HG02763 (cell line): Measurements from ENCODE around the gene MAGEB2.
"Not testable (repeated sequence)": the region's sequence is repeated elsewhere in the genome, so short reads cannot be mapped to it uniquely, and the experiment has no call there.

Experiments used
- ATAC-seq: cut with Tn5 transposase; IDR thresholded peaks from one replicate; pipeline ENCODE4 v1.9.1; 2021; ENCODE audit warnings: mild to moderate bottlenecking, moderate library complexity; ENCODE audit not compliant: unreplicated experiment

MAGEB2 gene, protein sequence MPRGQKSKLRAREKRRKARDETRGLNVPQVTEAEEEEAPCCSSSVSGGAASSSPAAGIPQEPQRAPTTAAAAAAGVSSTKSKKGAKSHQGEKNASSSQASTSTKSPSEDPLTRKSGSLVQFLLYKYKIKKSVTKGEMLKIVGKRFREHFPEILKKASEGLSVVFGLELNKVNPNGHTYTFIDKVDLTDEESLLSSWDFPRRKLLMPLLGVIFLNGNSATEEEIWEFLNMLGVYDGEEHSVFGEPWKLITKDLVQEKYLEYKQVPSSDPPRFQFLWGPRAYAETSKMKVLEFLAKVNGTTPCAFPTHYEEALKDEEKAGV

DNA sequence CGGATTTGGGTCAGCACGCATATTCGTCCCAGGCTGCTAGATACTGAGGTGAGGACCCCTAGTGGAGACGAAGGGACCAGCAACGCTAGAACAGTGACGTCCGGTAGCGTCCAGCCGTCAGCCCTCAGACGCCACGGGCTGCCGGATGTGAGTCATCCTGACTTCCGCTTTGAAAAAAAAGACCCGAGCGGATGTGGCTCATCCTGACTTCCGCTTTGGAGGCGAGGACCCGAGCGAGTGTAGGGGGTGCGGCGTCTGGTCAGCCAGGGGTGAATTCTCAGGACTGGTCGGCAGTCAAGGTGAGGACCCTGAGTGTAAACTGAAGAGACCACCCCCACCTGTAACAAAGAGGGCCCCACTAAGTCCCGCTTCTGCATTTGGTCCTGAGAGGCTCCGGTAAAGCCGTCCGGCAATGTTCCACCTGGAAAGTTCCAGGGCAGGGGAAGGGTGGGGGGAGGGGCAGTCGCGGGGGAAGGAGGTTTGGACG, at the start of gene MAGEB2:
MAGEB2 (plus strand) TSS at position 207 of the 487 bp plus-strand sequence. CDS start 3,018 bp downstream, outside the sequence.
- ATAC-seq = no peak

DNA sequence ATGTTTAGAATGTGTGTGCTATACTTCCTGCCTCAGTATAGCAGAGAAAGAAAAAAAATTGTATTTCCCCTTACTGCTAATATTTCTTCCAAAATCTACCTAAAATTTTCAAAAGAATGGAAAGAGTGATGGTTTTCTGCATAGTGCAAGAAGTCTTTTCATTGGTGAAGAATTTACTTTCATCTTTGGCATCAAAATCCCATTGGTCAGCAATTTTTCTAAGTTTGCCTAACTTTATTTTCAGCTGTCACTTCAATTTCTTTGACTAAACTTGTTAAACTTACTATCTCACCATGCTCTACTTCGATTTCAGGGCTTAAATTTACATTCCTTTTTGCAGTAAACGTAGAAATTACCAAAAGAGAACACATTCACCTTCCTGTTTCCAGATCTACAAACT, 44.5 kb upstream of the MAGEB2 start:
- no peak for ATAC-seq

DNA sequence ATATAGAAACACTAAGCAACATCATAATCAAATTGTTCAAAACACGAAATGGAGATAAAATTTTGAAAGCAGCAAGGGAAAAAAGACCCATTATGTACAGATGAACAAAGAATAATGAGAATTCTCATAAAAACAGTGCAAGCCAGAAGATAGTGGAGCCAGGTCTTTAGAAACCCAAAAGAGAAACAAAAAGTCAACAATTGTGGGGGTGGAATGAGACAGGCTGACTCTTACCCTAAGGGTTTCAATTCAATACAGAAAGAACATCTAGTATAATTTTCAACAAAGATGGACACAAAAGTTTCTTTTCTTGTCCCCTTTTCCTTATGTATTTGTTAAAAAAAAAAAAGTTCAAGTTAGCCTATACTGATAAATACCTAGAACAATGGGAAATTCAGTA, 34.0 kb upstream of the MAGEB2 start:
- ATAC-seq = no peak

DNA sequence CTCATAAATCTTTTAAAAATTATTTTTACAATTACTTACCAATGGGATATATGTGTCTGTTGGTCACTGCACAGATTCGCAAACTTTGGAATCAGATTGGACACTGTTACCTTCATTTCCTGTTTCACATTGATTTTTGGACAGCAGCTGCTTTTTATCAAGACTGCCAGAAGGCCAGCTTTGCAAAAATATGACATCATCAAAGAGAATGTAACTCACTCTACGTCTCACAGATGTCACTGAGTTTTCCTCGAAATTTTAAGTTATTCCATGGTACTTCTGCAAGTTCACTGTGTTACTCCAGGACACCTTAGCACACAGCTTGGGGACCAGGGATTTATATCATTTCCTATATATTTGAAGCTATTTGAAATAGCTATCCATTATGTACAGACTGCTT, 31.8 kb upstream of the MAGEB2 start:
- no peak for ATAC-seq

DNA sequence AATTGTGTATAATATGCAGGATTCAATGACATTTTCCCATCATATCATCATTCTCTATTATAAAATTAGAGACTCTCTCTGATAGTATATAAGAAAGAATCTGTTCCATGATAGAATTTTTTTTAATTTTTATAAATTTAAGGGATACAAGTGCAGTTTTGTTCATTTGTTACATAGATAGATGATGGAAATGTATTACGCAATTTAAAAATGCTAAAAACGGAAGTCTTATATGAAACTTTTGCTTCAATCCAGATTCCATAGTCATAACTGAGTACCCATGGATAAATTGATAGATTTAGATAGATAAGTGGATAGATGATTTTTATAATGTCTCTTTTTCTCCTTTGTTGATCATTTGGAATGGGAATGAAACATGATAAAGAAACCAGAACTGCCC, 24.9 kb upstream of the MAGEB2 start:
- no peak for ATAC-seq

DNA sequence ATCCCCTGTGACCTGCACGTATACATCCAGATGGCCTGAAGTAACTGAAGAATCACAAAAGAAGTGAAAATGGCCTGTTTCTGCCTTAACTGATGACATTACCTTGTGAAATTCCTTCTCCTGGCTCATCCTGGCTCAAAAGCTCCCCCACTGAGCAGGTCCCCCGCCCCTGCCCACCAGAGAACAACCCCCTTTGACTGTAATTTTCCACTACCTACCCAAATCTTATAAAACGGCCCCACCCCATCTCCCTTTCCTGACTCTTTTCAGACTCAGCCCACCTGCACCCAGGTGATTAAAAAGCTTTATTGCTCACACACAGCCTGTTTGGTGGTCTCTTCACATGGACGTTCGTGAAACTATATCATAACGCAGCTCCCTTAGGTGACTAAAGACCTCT, 21.5 kb upstream of the MAGEB2 start:
- not testable (repeated sequence) for ATAC-seq

DNA sequence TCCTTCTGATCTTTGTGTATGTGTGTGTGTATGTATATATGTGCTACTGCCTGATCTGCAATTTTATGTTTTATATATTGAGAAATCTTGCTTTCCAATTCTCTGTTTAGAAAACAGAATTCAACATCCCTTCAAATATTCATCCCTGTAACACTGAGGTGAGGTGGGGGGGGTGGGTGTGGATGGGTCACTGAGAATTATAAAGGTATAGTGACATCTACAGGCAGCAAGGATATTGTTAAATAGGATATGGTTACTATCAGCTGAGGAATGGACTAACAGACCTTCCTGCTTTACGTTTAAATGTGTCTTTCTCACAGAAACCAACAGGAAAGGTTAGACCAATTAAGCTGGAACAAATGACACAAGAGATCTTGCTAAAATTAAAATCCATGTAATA, 19.0 kb upstream of the MAGEB2 start:
- no peak for ATAC-seq

DNA sequence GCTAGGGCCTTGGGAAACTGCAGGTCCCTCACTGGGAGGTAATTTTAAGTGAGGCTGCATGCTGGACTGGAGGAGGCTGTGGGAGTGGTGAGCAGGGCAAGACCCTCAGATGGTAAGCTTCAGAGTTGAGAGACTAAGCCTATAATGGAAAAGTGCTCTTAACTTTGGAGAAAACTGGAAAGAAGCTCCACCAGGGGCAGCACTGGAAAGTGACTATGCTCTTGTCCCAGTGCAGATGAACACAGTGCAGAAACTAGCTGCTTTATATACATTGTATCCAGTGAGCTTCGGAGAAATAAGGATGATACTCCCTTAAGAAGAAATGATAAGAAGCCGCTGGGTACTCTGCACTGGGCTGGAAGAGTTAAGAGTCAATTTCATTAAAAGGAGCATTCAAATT, 3.2 kb upstream of the MAGEB2 start:
- ATAC-seq = no peak

DNA sequence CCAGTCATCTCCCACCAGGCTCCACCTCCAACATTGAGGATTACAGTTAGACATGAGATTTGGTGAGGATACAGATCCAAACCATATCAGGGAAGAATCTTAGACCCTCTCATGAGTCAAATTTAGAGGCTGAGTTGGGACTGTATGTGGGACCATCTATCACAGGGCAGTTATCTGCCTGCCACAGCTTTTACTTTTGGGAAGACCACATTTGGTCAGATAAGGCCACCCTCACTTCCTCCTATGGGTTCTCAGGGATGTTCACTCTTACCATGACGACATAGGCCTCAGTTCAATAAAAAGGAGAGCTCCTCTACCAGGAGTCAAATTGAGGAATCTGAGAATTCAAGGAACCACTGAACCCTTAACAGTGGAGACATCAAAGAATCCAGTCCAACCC, 2.1 kb downstream of the MAGEB2 start:
- no peak for ATAC-seq

DNA sequence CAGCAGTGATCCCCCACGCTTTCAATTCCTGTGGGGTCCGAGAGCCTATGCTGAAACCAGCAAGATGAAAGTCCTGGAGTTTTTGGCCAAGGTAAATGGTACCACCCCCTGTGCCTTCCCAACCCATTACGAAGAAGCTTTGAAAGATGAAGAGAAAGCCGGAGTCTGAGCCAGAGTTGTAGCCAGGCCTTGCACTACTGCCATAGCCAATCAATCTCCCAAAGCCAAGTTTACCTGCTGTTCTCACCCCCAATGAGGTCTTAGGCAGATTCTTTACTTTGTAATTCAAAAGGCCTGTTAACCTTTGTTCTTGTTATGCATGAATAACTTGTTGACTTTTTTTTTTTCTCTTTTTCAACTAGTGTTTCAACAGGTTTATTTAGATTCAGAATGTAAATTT, 4.0 kb downstream of the MAGEB2 start:
- ATAC-seq = no peak

DNA sequence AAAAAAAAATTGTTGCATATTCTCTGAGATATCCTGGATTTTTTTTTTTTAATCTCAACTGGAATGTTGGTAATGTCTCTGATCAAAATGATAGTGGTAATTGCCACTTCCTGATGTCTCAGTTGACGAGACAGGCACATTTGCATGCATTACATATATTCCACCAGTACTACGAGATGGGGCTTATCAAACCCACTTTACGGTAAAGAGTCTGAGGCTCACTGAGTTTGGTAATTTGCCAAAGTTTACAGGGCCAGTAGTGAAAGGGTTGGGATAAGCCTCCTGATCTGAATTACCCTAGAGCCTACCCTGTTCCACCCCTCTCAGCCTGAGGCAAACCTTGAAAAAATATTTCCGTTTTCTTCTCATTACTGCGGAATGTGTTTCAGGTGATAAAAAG, 5.3 kb downstream of the MAGEB2 start:
- no peak for ATAC-seq

DNA sequence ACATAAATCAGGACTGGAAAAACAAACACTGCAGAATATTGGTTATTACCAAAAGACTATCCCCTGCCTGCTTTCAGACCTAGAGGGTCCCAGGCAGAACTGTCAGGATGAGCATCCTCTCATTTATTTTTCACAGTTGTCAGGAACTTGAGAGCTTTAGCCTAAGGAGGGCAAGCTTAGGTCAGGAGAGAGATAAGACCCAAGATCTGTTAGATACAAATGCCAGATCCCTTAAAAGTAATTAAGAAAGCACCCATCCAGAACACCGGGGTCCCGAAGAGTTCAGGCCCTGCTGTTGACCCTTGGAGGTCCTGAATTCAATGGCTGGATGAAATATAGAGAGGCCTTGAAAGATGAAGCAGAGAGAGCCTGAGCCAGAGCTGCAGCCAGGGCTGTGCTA, 9.2 kb downstream of the MAGEB2 start:
- ATAC-seq = no peak

DNA sequence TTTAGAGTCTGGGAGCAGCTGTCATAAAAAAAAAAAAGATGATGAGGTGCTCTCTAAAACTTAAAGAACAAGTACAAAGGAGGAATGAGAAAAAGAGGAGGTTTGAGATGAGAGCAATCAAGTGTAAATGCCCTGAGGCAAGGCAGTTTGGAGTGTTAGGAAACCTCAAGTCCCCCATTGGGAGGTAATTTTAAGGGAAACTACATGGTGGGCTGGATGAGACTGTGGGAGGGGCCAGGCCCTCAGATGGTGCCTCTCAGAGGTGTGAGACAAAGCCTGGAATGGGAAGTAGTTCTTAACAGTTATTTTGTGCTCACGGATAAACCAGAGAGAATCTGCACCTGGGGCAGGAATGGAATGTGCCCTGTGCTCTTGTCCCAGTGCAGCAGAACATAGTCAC, 13.2 kb downstream of the MAGEB2 start:
- no peak for ATAC-seq

DNA sequence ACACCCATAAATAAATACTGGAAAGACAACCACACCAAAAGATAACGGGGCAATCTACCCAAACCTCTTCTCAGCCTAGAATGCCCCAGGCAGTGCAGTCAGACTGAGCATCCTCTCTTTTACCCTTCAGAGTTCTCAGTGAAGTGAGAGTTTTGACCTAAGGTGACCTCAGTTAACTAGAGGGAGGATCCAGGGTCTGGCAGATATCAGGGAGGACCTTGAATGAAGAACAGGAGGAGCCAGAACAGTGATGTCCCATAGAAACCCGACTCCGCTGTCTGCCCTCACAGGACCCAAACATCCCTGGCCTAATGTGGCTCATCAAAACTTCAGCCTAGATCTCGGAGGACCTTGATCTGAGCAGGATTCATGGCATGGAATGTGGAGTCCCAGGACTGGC, 15.0 kb downstream of the MAGEB2 start, which contains the start of gene MAGEB3:
MAGEB3 (plus strand) TSS at position 263 of the 400 bp plus-strand sequence. CDS start 5,268 bp downstream, outside the sequence.
- no peak for ATAC-seq

DNA sequence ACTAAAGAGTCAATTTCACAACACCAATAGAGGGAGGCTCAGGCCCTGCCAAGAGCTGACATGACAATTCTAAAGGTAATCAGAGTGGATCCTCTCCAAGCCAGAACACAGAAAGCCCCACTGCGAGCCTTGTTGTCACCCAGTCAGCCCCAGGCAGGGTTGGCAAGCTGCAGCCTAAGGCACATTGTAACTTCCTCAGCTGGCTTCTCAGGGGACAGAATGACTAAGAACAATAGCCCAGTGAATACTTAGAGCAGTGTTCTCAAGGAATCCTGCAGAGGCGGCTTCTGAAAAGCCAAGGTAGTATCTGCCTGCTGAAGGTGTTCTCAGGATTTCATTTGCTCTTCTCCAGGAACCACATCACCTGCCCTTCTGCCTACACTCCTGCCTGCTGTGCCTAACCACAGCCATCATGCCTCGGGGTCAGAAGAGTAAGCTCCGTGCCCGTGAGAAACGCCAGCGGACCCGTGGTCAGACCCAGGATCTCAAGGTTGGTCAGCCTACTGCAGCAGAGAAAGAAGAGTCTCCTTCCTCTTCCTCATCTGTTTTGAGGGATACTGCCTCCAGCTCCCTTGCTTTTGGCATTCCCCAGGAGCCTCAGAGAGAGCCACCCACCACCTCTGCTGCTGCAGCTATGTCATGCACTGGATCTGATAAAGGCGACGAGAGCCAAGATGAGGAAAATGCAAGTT, 26.5 kb downstream of the MAGEB2 start, which contains the start of gene MAGEB4:
MAGEB4 (plus strand) TSS at position 277 of the 692 bp plus-strand sequence; CDS start at position 413, 136 bp downstream.
- no peak for ATAC-seq

DNA sequence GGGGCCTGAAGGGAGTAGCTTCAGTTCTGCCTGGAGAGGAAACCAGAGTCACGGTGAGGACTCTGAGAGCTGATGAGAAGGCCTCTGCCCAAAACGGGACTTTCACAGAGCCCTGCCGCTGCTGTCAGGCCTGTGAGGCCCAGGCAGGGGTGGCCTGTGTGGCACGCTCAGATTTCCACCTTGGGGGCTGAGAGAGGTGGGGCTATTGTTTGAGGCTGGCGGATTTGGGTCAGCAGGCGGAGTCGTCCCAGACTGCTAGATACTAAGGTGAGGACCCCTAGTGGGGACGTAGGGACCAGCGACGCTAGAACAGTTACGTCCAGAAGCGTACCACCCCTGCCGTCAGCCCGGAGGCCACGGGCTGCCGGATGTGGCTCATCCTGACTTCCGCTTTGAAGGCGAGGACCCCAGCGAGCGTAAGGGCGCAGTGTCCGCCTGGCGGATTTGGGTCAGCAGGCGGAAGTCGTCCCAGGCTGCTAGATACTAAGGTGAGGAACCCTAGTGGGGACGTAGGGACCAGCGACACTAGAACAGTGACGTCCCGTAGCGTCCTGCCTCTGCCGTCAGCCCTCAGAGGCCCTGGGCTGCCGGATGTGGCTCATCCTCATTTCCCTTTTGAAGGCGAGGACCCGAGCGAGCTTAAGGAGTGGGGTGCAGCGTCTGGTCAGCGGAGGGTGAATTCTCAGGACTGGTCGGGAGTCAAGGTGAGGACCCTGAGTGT, 31.6 kb downstream of the MAGEB2 start, which contains the start of gene MAGEB1:
MAGEB1 (plus strand) TSS at position 378 of the 721 bp plus-strand sequence. CDS start 3,348 bp downstream, outside the sequence.
- ATAC-seq = no peak

DNA sequence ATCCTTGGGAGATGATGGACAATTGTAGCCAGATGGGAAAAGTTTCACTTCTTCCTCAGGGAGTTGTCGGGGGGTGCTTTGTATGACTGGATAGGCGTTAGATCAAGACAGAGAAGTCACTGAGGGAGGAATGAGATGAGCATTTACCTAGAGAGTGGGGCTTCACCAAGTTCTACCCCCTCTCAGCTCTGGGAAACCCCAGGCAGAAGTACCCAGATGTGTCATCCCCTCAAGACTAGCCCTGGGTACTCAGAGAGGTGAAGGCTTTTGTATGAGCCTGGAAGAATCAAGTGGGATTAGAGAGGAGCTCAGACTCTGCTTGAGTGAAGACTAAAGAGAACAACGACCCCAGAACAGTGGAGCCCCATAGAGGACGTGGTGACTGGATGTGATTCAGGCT, 33.5 kb downstream of the MAGEB2 start:
- no peak for ATAC-seq

DNA sequence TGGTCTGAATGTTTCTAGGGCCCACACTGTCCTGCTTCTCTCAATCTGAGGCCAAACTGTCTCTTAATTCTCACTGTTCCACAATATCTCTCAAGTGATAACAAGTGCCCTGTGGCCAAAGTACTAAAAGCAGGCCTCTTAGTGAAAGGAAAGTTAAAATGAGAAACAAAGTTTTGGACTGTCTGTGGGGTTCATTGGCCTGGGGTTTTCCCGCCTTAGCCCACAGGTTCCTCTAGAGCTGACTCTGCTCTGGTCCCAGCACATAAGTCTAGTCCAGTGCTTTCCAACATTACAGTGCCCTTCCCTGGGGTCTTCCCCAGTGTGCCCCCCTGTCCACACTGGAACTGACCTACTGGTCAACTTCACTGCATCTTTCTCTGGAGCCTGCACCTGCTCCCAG, 37.9 kb downstream of the MAGEB2 start:
- peak; percentile 59 for ATAC-seq

DNA sequence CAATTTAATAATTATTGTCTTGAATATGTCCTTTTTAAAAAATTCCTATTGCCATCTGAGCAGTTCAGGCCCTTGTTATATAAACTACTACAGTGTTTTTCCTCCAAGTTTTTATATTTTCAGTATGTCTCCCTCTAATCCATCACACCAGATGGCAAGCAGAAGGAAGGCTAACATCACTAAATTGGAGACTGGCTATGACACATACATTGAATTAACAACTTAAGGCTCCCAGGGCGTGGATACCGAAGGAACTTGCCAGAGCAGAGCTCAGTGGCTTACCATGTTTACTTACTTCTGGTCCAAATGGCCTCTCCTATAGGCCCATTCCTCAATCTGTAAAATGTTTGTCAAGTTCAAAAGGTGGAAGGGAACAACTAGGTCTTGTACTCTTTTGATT, 44.6 kb downstream of the MAGEB2 start:
- no peak for ATAC-seq

DNA sequence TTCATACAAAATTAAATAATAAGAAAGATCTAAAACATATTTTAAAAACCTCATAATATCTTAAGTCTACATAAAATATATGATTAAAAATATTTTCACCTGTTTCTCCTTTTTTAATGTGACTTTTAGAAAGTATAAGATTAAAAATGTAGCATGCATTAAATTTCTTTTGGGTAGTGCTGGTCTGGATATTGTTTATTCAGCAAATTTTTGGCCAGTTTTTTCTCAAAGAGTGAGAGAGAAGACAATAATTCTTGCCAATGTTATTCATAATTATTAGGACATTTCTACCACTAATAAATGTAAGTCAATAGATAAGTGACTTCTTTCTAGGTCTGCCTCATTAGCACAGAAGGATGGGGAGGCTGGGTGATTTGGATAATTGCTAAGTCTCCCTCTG, 45.6 kb downstream of the MAGEB2 start:
- ATAC-seq = no peak

DNA sequence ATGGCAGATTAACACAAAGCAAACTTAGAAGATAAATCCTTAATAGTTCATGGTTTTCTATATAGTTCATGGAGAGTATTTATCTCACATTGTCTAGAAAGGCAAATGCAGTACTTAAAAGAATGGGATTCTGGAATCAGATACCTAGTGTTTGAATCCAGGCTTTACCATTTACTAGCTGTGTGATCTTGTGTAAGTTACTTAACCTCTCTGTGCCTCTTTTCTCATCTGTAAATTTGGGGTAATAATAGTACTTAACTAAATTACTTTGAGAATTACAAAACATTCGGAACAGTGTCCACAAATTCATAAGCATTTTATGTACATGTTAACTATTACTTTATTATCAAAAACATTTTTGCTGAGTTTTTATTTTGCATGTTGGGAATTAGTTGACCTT, 47.4 kb downstream of the MAGEB2 start:
- no peak for ATAC-seq
